Activated CD4-positive, alpha-beta T cell treated with anti-CD3 and anti-CD28 coated beads, Interleukin-2, amount 10 ng/mL, durations not matched to agents 7 days and 5 days (primary cell): ENCODE results near the gene DNAI7. TPM values are rescaled to one million over a fixed set of nuclear protein-coding genes. Genes with fewer than 3 reads are reported as not detected.

Experiments used
- CTCF ChIA-PET: fragments of 350-600 bp; sonication (Branson Sonifier 250); formaldehyde crosslinking; loops from one replicate; lab custom pipeline; 2021; ENCODE audit warnings: antibody characterized with exemption; lab: Charles Lee
- POLR2A ChIA-PET: fragments of 350-600 bp; sonication (Branson Sonifier 250); formaldehyde crosslinking; loops from one replicate; lab custom pipeline; 2021; ENCODE audit warnings: antibody characterized with exemption; lab: Charles Lee
- DNase-seq: peaks from one replicate; pipeline ENCODE4 v3.0.0-alpha.2; 2020
- H3K27ac Mint-ChIP-seq: one replicate; pipeline ENCODE4 v1.8.0; 2021; ENCODE audit warnings: mild to moderate bottlenecking, moderate library complexity, mixed read lengths
- H3K27me3 Mint-ChIP-seq: one replicate; pipeline ENCODE4 v1.8.0; 2021; ENCODE audit warnings: mixed read lengths
- H3K36me3 Mint-ChIP-seq: one replicate; pipeline ENCODE4 v1.8.0; 2021; ENCODE audit warnings: low read depth, mixed read lengths
- H3K4me1 Mint-ChIP-seq: one replicate; pipeline ENCODE4 v1.8.0; 2021; ENCODE audit warnings: mixed read lengths
- H3K4me3 Mint-ChIP-seq: one replicate; pipeline ENCODE4 v1.8.0; 2021; ENCODE audit warnings: mild to moderate bottlenecking, moderate library complexity, mixed read lengths
- H3K9me3 Mint-ChIP-seq: one replicate; pipeline ENCODE4 v1.8.0; 2021; ENCODE audit warnings: mixed read lengths
- total RNA-seq, 2 experiments: library from RNA; stranded (reverse); gene quantifications; one replicate each; pipeline ENCODE4 v1.2.3, GENCODE V29; 2021

The DNAI7 gene
- total RNA-seq, 2 experiments from 2014 or later = not detected

DNA sequence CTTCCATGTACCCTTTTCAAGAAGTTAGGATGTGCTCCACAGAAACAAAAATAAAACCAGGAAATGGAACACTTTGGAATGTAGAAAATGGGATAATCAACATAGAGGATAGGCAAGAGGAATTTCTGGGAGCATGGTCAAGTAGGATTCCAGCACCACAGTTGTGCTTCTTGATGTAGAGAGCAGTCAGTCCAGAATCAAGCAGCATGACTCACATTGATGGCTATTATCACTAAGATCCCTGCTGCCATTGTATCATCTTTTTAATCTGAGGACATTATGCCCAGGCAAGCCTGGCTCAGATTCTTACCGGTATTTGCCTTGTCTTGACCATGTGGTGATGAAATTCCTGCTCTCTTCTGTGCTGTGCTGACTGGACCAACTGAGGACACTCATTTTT is 5.7 kb upstream of the DNAI7 start:
- POLR2A ChIA-PET = no interaction called here
- Mint-ChIP-seq H3K27ac (no peak overlapping the region), H3K27me3 (no peaks in the 10 kb centered on the region), H3K36me3 (peaks cover 15% of the 10 kb centered on the region), H3K4me3 (no peak overlapping the region), H3K9me3 (no peaks in the 10 kb centered on the region), H3K4me1 (peaks cover 11% of the 10 kb centered on the region)
- CTCF ChIA-PET = no interaction called here
- no peak for DNase-seq

DNA sequence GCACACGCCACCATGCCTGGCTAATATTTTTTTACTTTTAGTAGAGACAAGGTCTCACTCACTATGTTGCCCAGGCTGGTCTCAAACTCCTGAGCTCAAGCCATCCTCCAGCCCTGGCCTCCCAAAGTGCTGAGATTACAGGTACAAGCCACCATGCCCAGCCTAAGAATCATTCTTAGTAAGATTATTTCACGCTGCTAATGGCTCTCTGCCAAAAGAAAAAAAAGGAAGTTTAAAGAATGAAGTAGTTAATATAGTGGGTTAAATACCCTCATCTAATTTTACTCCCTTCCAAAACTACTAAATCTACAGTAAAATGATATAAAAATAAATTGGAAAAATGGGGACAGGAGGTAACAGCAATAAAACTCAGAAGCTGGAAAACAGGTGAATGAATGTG is 2.6 kb upstream of the DNAI7 start:
- no peak overlapping the region for H3K27ac Mint-ChIP-seq
- peaks cover 28% of the 10 kb centered on the region for H3K4me1 Mint-ChIP-seq
- H3K36me3 Mint-ChIP-seq = peaks cover 8% of the 10 kb centered on the region
- ChIA-PET CTCF (no interaction called here), POLR2A (no interaction called here)
- no peak overlapping the region for H3K4me3 Mint-ChIP-seq
- no peaks in the 10 kb centered on the region for H3K27me3 Mint-ChIP-seq
- H3K9me3 Mint-ChIP-seq = no peaks in the 10 kb centered on the region
- no peak for DNase-seq

GRCh38 chr12:25194722-25195055 is 271 bp downstream of the DNAI7 start:
- Mint-ChIP-seq H3K4me3 (peak overlapping the region; percentile 97), H3K27ac (peak overlapping the region; percentile 94), H3K9me3 (no peaks in the 10 kb centered on the region), H3K4me1 (peaks cover 28% of the 10 kb centered on the region), H3K27me3 (no peaks in the 10 kb centered on the region), H3K36me3 (peaks cover 1% of the 10 kb centered on the region)
- ChIA-PET CTCF (interaction anchor here (0.6 kb wide), 1 partner anchor 123 kb away, joined by 3 read pairs; no protein-coding TSS in a partner anchor), POLR2A (interaction anchor here (1.4 kb wide), 1 partner anchor 193 kb away, joined by 4 read pairs; no protein-coding TSS in a partner anchor)
- no peak for DNase-seq

- CTCF ChIA-PET = no interaction called here
- Mint-ChIP-seq H3K4me1 (peaks cover 28% of the 10 kb centered on the region), H3K9me3 (no peaks in the 10 kb centered on the region), H3K4me3 (peak overlapping the region; percentile 97), H3K36me3 (no peaks in the 10 kb centered on the region), H3K27me3 (no peaks in the 10 kb centered on the region), H3K27ac (peak overlapping the region; percentile 94)
- POLR2A ChIA-PET = no interaction called here
- DNase-seq = no peak
Measured at GRCh38 chr12:25194214-25194613, 746 bp downstream of the DNAI7 start.

DNA sequence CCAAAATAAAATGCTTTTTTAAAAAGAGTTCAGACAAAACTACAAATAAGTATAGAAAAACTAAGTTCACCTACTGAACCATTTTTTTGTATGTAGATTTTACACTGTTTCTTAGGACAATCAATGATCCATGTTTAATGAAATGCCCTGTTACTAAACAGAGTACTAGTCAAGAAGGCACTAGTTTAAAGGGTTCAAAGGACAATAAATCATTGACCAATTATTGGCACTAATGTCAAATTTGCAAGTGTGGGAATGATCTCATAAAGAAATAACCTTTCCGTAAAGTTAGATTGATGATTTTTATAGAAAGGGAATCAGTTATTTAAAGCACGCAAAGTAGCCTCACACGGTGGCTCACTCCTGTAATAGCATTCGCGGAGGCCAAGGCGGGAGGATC is 4.2 kb downstream of the DNAI7 start:
- H3K9me3 Mint-ChIP-seq = no peaks in the 10 kb centered on the region
- no peak overlapping the region for H3K27ac Mint-ChIP-seq
- CTCF ChIA-PET = no interaction called here
- H3K4me3 Mint-ChIP-seq = no peak overlapping the region
- H3K27me3 Mint-ChIP-seq = no peaks in the 10 kb centered on the region
- H3K4me1 Mint-ChIP-seq = peaks cover 36% of the 10 kb centered on the region
- no peaks in the 10 kb centered on the region for H3K36me3 Mint-ChIP-seq
- POLR2A ChIA-PET = no interaction called here
- DNase-seq = no peak

DNA sequence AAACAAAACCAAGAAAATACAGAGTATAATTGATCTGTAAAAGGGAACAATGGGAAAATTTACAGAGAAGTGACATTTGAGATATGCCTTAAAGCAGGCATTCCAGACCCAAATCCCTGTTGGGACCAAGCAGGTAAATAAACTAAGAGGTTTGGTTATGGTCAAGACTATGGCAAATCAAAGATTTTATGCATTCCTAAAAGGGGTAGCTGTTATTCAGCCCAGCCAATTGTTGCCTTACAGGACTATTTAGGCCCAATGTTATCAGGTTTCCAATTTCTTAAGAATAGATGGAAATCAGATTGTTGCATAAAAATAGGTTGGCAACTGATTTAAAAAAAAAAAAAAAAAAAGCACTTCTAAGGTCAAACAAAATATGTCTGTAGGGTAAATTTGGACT is 5.3 kb downstream of the DNAI7 start:
- Mint-ChIP-seq H3K9me3 (no peaks in the 10 kb centered on the region), H3K27me3 (no peaks in the 10 kb centered on the region), H3K4me1 (peaks cover 26% of the 10 kb centered on the region), H3K4me3 (no peak overlapping the region), H3K36me3 (no peaks in the 10 kb centered on the region), H3K27ac (no peak overlapping the region)
- CTCF ChIA-PET = no interaction called here
- POLR2A ChIA-PET = no interaction called here
- no peak for DNase-seq

- no peaks in the 10 kb centered on the region for H3K36me3 Mint-ChIP-seq
- DNase-seq = no peak
- ChIA-PET CTCF (no interaction called here), POLR2A (no interaction called here)
- no peaks in the 10 kb centered on the region for H3K9me3 Mint-ChIP-seq
- H3K27ac Mint-ChIP-seq = no peak overlapping the region
- no peaks in the 10 kb centered on the region for H3K27me3 Mint-ChIP-seq
- peaks cover 17% of the 10 kb centered on the region for H3K4me1 Mint-ChIP-seq
- H3K4me3 Mint-ChIP-seq = no peak overlapping the region
Measured at GRCh38 chr12:25187781-25188180, 7.2 kb downstream of the DNAI7 start.

DNA sequence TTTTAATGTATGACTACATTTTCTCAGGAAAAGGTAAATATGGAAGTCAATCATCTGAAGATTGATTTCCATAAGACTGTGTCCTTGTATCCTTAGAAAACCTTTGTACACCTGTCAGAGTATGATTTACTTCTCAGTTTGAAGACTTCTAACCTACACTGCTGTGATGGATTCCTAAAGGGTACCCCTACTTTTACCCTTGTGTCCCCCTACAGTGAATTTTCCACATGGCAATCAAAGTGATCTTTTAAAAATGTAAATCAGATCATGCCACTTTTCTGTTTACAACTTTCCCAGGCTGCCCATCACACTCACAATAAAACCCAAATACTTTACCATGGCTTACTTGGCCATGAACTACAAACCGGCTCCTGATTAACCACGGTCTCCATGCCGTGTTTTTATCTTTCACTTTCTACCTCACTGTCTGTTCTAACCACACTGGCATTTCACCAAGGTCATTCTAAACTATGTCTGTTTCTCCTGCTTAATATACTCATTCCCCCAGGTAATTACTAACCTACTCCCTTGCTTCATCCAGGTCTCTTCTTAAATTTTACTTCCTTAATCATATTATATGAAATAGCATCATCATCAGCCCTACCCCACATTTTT is 8.1 kb downstream of the DNAI7 start:
- no peaks in the 10 kb centered on the region for H3K36me3 Mint-ChIP-seq
- DNase-seq = no peak
- POLR2A ChIA-PET = no interaction called here

DNA sequence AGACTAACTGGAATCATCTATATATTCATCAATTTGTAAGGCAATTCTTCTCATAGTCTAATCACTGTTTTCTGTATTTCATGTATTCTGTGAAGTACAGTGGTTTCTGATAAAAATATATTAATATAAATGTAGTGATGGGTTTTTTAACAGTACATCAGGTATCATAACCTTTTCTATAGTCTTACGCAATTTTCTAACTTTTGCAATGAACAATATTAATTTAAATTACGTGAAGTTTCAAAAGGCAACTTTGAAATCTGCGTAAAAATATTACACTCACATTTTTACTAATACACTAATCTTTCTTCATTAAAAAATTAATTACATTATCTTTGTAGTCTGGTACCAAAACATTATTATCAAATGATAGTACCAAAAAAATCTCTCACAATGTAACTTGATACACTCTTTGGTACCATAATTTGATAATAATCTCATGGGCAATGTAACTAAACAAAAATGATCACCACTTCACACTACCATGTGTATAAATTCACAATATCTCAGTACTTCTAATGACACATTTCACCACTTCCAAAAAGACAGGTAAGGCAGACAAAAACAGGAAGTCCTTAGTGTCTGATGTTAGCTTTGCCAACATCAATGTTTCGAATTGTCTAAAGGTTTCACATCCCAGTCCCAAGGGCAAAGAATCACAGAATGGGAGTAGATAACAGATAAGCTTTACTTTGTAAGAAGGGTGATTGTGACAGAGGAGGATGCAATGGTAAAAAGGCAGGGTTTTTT is 8.7 kb downstream of the DNAI7 start:
- no peak for DNase-seq
- Mint-ChIP-seq H3K9me3 (no peaks in the 10 kb centered on the region), H3K4me3 (no peak overlapping the region), H3K27me3 (no peaks in the 10 kb centered on the region), H3K36me3 (no peaks in the 10 kb centered on the region), H3K4me1 (peaks cover 17% of the 10 kb centered on the region), H3K27ac (peak overlapping the region; percentile 76)
- CTCF ChIA-PET = interaction anchor here (0.7 kb wide), 1 partner anchor 95 kb away, joined by 5 read pairs; no protein-coding TSS in a partner anchor
- POLR2A ChIA-PET = no interaction called here

More for the DNA sequence above, 8.1 kb downstream of the DNAI7 start:
- Mint-ChIP-seq H3K9me3 (no peaks in the 10 kb centered on the region), H3K27ac (peak overlapping the region; percentile 76), H3K27me3 (no peaks in the 10 kb centered on the region), H3K4me3 (peak overlapping the region; percentile 53), H3K4me1 (peaks cover 17% of the 10 kb centered on the region)
- CTCF ChIA-PET = interaction anchor here (0.7 kb wide), 1 partner anchor 95 kb away, joined by 5 read pairs; no protein-coding TSS in a partner anchor

- Mint-ChIP-seq H3K9me3 (no peaks in the 10 kb centered on the region), H3K4me1 (peaks cover 17% of the 10 kb centered on the region)
Measured at GRCh38 chr12:25184132-25184531, 10.8 kb downstream of the DNAI7 start.

GRCh38 chr12:25182765-25183164 is 12.2 kb downstream of the DNAI7 start:
- H3K27ac Mint-ChIP-seq = no peak overlapping the region
- peaks cover 16% of the 10 kb centered on the region for H3K4me1 Mint-ChIP-seq
- DNase-seq = no peak
- POLR2A ChIA-PET = no interaction called here
- peaks cover 2% of the 10 kb centered on the region for H3K27me3 Mint-ChIP-seq
- no peaks in the 10 kb centered on the region for H3K36me3 Mint-ChIP-seq
- CTCF ChIA-PET = interaction anchor here (0.5 to 0.7 kb wide), 2 partner anchors 220 to 372 kb away, joined by 4 read pairs; no protein-coding TSS in a partner anchor
- no peak overlapping the region for H3K4me3 Mint-ChIP-seq
- no peaks in the 10 kb centered on the region for H3K9me3 Mint-ChIP-seq

More at GRCh38 chr12:25184132-25184531, 10.8 kb downstream of the DNAI7 start:
- H3K27me3 Mint-ChIP-seq = no peaks in the 10 kb centered on the region
- no peak overlapping the region for H3K4me3 Mint-ChIP-seq
- CTCF ChIA-PET = no interaction called here
- DNase-seq = no peak
- POLR2A ChIA-PET = no interaction called here
- H3K36me3 Mint-ChIP-seq = no peaks in the 10 kb centered on the region
- no peak overlapping the region for H3K27ac Mint-ChIP-seq

DNA sequence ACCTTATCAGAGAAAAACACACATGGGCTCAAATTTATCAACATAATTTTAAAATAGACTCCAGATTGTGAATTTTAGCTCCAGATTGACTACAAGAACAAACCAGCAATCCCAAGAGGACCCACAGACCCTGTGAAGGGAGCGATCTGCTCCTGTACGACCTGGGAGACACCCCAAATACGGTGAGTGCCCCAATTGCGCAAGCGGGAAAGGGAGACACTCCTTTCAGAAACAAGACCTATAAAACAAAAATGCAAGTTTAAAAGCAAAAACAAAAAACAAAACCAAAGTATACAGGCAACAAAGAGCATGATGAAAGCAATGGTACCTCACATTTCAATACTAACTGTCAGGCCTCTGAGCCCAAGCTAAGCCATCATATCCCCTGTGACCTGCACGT is 32.1 kb downstream of the DNAI7 start:
- H3K27ac Mint-ChIP-seq = no peak overlapping the region
- DNase-seq = no peak
- H3K4me3 Mint-ChIP-seq = no peak overlapping the region
- no peaks in the 10 kb centered on the region for H3K9me3 Mint-ChIP-seq
- POLR2A ChIA-PET = no interaction called here
- H3K36me3 Mint-ChIP-seq = no peaks in the 10 kb centered on the region
- H3K4me1 Mint-ChIP-seq = no peaks in the 10 kb centered on the region
- CTCF ChIA-PET = no interaction called here
- peaks cover 4% of the 10 kb centered on the region for H3K27me3 Mint-ChIP-seq

DNA sequence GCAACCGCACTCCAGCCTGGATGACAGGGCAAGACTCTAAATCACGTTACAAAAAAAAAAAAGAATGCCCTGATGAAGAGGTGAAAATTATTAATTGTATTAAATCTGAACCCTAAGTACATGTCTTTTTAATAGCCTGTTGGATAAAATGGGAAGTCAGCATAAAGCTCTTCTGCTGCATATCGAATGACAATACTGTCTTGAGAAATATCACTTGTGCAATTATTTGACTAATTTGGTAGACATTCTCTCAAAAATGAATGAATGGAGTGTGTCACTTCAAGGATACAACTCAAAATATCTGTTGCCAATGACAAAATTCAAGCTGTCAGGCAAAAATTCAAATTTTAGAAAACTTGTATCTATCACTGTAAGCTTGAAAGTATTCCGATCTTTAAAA is 38.9 kb downstream of the DNAI7 start:
- Mint-ChIP-seq H3K36me3 (no peaks in the 10 kb centered on the region), H3K4me3 (no peak overlapping the region), H3K27ac (no peak overlapping the region), H3K4me1 (peaks cover 10% of the 10 kb centered on the region), H3K9me3 (no peaks in the 10 kb centered on the region), H3K27me3 (peaks cover 4% of the 10 kb centered on the region)
- no peak for DNase-seq
- ChIA-PET POLR2A (interaction anchor here (0.6 kb wide), 1 partner anchor 100 kb away, joined by 15 read pairs; no protein-coding TSS in a partner anchor), CTCF (interaction anchor here (0.6 to 1.5 kb wide), 2 partner anchors 160 to 164 kb away, joined by 3 to 7 read pairs; no protein-coding TSS in a partner anchor)
